DND-41 (cell line): ENCODE results near the gene AFF3.

Experiments
- ATAC-seq: fragments of 200-7000 bp; cut with Tn5 transposase; 3 replicates; pipeline ENCODE4 v1.9.1; 2021; ENCODE audit warnings: low read depth; ENCODE audit not compliant: insufficient read depth
- DNase-seq: peaks from one replicate; pipeline ENCODE4 v3.0.0-alpha.2; 2020
- H2AFZ ChIP-seq: 2 replicates; pipeline ENCODE4 v1.6.0; 2012; ENCODE audit warnings: low read depth, low read length
- H3K27ac ChIP-seq: 2 replicates; pipeline ENCODE4 v1.5.1; 2012; ENCODE audit warnings: low read length, inconsistent platforms
- H3K27me3 ChIP-seq: fragments of 200-600 bp; sonication (generic); 2 replicates; pipeline ENCODE4 v1.6.0; 2012; ENCODE audit warnings: low read length, mild to moderate bottlenecking, inconsistent platforms; ENCODE audit not compliant: insufficient read depth, poor library complexity
- H3K36me3 ChIP-seq: 2 replicates; pipeline ENCODE4 v1.5.1; 2012; ENCODE audit warnings: low read length, inconsistent platforms; ENCODE audit not compliant: insufficient read depth
- H3K4me1 ChIP-seq: 2 replicates; pipeline ENCODE4 v1.5.1; 2012; ENCODE audit warnings: mild to moderate bottlenecking, low read length; ENCODE audit not compliant: insufficient read depth
- H3K4me2 ChIP-seq: 2 replicates; pipeline ENCODE4 v1.6.0; 2012; ENCODE audit warnings: mild to moderate bottlenecking, moderate library complexity, low read length, inconsistent platforms; ENCODE audit not compliant: insufficient read depth
- H3K4me3 ChIP-seq, 2 experiments: fragments of 200-600 bp in 1 of 2; shearing (Covaris generic) in 1 of 2; 2 replicates each; pipeline ENCODE4 v1.5.1; 2012 to 2016; ENCODE audit warnings: inconsistent platforms in 2 of 2, low read length in 2 of 2, mild to moderate bottlenecking in 2 of 2, low read depth in 1 of 2, moderate library complexity in 1 of 2
- H3K79me2 ChIP-seq: 2 replicates; pipeline ENCODE4 v1.6.0; 2012; ENCODE audit warnings: low read length, inconsistent platforms; ENCODE audit not compliant: insufficient read depth
- H3K9ac ChIP-seq: 2 replicates; pipeline ENCODE4 v1.6.0; 2012; ENCODE audit warnings: low read depth, mild to moderate bottlenecking, inconsistent platforms, low read length, moderate library complexity
- H3K9me3 ChIP-seq: 2 replicates; pipeline ENCODE4 v1.5.1; 2012; ENCODE audit warnings: low read length, moderate library complexity, mild to moderate bottlenecking, inconsistent platforms; ENCODE audit not compliant: insufficient read depth, severe bottlenecking
- H4K20me1 ChIP-seq: 2 replicates; pipeline ENCODE4 v1.6.0; 2012; ENCODE audit warnings: low read length; ENCODE audit not compliant: insufficient read depth
- EZH2 ChIP-seq: IDR thresholded peaks from 3 replicates; pipeline ENCODE4 v1.6.1; 2012; ENCODE audit warnings: borderline replicate concordance, low read depth, mild to moderate bottlenecking, moderate library complexity, low read length, inconsistent platforms; ENCODE audit not compliant: severe bottlenecking
- TF ChIP-seq, protein P1 (sequence below): IDR thresholded peaks from 2 replicates; pipeline ENCODE4 v1.5.1; 2012; ENCODE audit warnings: borderline replicate concordance, low read length, moderate library complexity, mild to moderate bottlenecking; ENCODE audit not compliant: poor library complexity, severe bottlenecking; ENCODE audit errors: extremely low read depth

The AFF3 gene

DNA sequence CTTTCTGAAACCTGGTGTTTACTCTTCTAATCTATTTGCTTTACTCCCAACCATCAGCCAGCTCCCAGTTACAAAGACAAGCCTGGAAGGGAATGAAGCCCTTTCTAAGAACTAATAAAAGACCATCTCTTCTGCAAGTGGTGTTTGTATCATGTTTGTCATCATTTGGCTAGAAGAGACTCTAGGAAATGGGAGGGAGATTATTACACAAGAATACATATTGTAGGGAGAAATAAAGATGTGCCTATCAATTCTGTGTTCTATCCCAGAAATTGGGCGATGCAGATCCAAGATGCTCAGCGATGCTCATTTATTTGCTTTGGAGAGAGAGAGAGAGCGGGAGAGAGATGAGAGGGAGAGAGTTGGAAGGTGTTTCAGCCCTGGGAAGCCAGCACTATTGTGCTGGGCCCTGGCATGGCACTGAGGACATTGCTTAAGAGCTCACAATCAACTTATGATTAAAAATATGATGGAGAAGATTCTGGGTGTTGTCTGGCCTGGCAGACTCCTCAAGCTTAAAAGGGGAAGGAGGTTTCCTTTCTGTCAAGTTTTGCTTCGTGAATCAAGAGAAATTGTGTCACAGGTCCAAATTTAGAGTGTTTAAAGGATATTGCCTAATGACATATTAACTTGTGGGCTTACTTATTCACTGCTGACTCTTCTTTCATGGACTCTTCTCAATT, 41.8 kb upstream of the AFF3 start:
- H3K27ac ChIP-seq: no peak overlapping the region

DNA sequence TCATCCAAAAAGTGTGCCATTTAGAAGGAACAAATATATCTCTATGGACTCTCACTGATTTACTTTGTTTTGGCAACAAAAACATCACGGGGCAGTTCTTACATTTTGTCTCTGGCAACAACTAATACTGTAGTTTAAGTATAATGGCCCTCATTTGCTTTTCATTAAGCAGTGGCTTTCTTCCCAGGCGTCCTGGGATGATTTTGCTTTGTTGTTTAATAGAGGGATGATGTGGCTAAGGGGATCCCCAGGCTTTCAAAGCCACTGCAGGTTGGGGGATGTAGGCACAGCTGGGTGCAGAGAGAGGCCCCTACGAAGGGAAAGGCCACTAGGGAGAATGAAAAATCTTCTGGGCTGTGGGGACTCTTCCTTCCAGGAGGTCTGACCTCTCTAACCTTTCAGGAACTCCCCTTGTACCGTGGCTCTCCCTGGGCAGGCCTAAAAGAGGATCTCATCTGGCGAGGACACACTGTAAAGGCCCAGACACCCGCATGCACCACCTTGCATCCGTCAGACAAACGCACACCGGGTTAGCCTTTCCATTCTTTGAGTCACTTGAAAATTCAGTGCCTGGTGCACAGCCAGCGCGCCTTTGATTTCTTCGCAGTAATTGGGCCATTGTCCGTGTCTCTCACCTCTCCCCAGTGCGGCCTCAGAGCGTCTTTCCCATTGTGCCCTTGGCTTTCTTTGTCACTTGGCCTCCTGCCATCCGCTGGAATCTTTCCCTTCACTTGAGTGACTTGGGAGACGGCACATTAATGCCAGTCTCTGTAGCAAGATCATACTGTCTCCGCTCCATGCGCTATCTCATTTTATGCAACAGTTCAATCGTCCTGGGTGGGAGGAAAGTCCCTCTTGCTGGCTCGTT, 40.3 kb upstream of the AFF3 start:
- DNase-seq: no peak
- no peaks in the 10 kb centered on the region for H4K20me1 ChIP-seq
- no peak overlapping the region for H3K27ac ChIP-seq
- H3K79me2 ChIP-seq: no peaks in the 10 kb centered on the region
- H2AFZ ChIP-seq: no peak overlapping the region
- ATAC-seq: no peak
- H3K4me3 ChIP-seq: no peak overlapping the region
- H3K9me3 ChIP-seq: no peaks in the 10 kb centered on the region
- no peak overlapping the region for H3K9ac ChIP-seq
- no peaks in the 10 kb centered on the region for H3K27me3 ChIP-seq
- H3K4me2 ChIP-seq: no peak overlapping the region
- no peaks in the 10 kb centered on the region for H3K36me3 ChIP-seq
- H3K4me1 ChIP-seq: no peaks in the 10 kb centered on the region
- TF ChIP-seq, protein P1, sequence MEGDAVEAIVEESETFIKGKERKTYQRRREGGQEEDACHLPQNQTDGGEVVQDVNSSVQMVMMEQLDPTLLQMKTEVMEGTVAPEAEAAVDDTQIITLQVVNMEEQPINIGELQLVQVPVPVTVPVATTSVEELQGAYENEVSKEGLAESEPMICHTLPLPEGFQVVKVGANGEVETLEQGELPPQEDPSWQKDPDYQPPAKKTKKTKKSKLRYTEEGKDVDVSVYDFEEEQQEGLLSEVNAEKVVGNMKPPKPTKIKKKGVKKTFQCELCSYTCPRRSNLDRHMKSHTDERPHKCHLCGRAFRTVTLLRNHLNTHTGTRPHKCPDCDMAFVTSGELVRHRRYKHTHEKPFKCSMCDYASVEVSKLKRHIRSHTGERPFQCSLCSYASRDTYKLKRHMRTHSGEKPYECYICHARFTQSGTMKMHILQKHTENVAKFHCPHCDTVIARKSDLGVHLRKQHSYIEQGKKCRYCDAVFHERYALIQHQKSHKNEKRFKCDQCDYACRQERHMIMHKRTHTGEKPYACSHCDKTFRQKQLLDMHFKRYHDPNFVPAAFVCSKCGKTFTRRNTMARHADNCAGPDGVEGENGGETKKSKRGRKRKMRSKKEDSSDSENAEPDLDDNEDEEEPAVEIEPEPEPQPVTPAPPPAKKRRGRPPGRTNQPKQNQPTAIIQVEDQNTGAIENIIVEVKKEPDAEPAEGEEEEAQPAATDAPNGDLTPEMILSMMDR: no peak
- TF ChIP-seq EZH2: no peak

More for the DNA sequence above, 41.8 kb upstream of the AFF3 start:
- Histone ChIP-seq H3K9ac (no peak overlapping the region), H3K9me3 (no peaks in the 10 kb centered on the region), H3K4me2 (no peak overlapping the region), H3K36me3 (no peaks in the 10 kb centered on the region), H4K20me1 (no peaks in the 10 kb centered on the region), H3K27me3 (no peaks in the 10 kb centered on the region), H3K4me3 (no peak overlapping the region), H3K79me2 (no peaks in the 10 kb centered on the region), H3K4me1 (no peaks in the 10 kb centered on the region), H2AFZ (no peak overlapping the region)
- no peak for TF ChIP-seq EZH2
- TF ChIP-seq, protein P1: no peak
- DNase-seq: no peak
- no peak for ATAC-seq

DNA sequence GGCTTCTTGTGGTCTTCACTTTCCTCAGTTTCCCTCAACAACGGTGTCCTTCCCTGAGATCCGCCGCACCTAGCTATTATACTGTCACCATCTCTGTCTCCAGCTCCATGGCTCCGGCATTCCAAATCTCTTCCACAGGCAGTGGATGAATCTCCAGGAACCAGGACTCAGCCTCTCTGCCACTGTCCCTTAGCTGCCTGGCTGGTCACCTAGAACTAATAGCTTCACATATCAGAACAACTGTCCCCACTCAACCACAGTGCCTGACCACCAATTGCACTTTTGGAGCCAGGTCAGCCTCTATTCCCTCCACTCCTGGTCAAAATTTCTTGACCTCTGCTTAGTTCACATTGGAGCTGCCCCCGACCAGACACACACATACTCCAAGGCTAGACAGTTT, 38.1 kb upstream of the AFF3 start:
- Histone ChIP-seq H3K4me2 (no peak overlapping the region), H2AFZ (no peak overlapping the region), H3K79me2 (no peaks in the 10 kb centered on the region), H3K4me3 (no peak overlapping the region), H3K9ac (no peak overlapping the region), H3K27ac (no peak overlapping the region), H4K20me1 (no peaks in the 10 kb centered on the region), H3K27me3 (no peaks in the 10 kb centered on the region), H3K9me3 (no peaks in the 10 kb centered on the region), H3K36me3 (no peaks in the 10 kb centered on the region), H3K4me1 (no peaks in the 10 kb centered on the region)
- DNase-seq (no peak), ATAC-seq (no peak)
- TF ChIP-seq EZH2: no peak
- TF ChIP-seq, protein P1: no peak
